SK-N-SH treated with all-trans-retinoic acid at 6 μM for 48 hours (cell line): ENCODE results near the gene LRMDA.

Experiments
- ATAC-seq: fragments of 200-7000 bp; cut with Tn5 transposase; 3 replicates; pipeline ENCODE4 v1.9.1; 2020; ENCODE audit warnings: mild to moderate bottlenecking, moderate library complexity
- ARNTL ChIP-seq: fragments of 450-650 bp; formaldehyde crosslinking; IDR thresholded peaks from 2 replicates; pipeline ENCODE4 v1.5.0; 2020; ENCODE audit warnings: low read depth, mild to moderate bottlenecking, moderate library complexity, borderline replicate concordance
- BACH2 ChIP-seq: fragments of 250-450 bp; sonication (Bioruptor Pico); IDR thresholded peaks from 2 replicates; pipeline ENCODE4 v1.9.0; 2021; ENCODE audit warnings: mild to moderate bottlenecking, borderline replicate concordance
- CSRNP3 ChIP-seq: fragments of 250-450 bp; sonication (Bioruptor Pico); IDR thresholded peaks from 2 replicates; pipeline ENCODE4 v1.5.1; 2021; ENCODE audit warnings: mild to moderate bottlenecking, moderate library complexity
- ESRRG ChIP-seq: fragments of 250-450 bp; sonication (Bioruptor Pico); IDR thresholded peaks from 2 replicates; pipeline ENCODE4 v1.6.1; 2021; ENCODE audit warnings: mild to moderate bottlenecking
- GLIS3 ChIP-seq: fragments of 250-450 bp; sonication (Bioruptor Pico); IDR thresholded peaks from 2 replicates; pipeline ENCODE4 v1.5.0; 2020; ENCODE audit warnings: mild to moderate bottlenecking, moderate library complexity
- ISL1 ChIP-seq: fragments of 250-450 bp; sonication (Bioruptor Pico); IDR thresholded peaks from 2 replicates; pipeline ENCODE4 v2.1.2; 2022; ENCODE audit warnings: mild to moderate bottlenecking, moderate library complexity
- OSR1 ChIP-seq: fragments of 250-450 bp; sonication (Bioruptor Pico); IDR thresholded peaks from 2 replicates; pipeline ENCODE4 v1.8.0; 2022; ENCODE audit warnings: moderate library complexity, mild to moderate bottlenecking, inconsistent platforms
- POU6F1 ChIP-seq: fragments of 250-450 bp; sonication (Bioruptor Pico); IDR thresholded peaks from 2 replicates; pipeline ENCODE4 v1.8.0; 2021; ENCODE audit warnings: low read depth, mild to moderate bottlenecking, moderate library complexity, borderline replicate concordance
- PPARA ChIP-seq: fragments of 250-450 bp; sonication (Bioruptor Pico); IDR thresholded peaks from 2 replicates; pipeline ENCODE4 v1.5.0; 2020; ENCODE audit warnings: mild to moderate bottlenecking, borderline replicate concordance
- RARB ChIP-seq: fragments of 250-450 bp; sonication (Bioruptor Pico); IDR thresholded peaks from 2 replicates; pipeline ENCODE4 v1.8.0; 2021; ENCODE audit warnings: mild to moderate bottlenecking, moderate library complexity
- SNAI2 ChIP-seq: fragments of 250-450 bp; sonication (Bioruptor Pico); IDR thresholded peaks from 2 replicates; pipeline ENCODE4 v1.5.0; 2020; ENCODE audit warnings: mild to moderate bottlenecking, moderate library complexity
- TOX ChIP-seq: fragments of 250-450 bp; sonication (Bioruptor Pico); IDR thresholded peaks from 2 replicates; pipeline ENCODE4 v1.8.0; 2021; ENCODE audit warnings: mild to moderate bottlenecking, moderate library complexity, borderline replicate concordance
- ZC3H10 ChIP-seq: fragments of 250-450 bp; sonication (Bioruptor Pico); IDR thresholded peaks from 2 replicates; pipeline ENCODE4 v1.5.1; 2021; ENCODE audit warnings: mild to moderate bottlenecking, moderate library complexity
- ZFP3 ChIP-seq: fragments of 250-450 bp; sonication (Bioruptor Pico); IDR thresholded peaks from 2 replicates; pipeline ENCODE4 v1.5.0; 2020; ENCODE audit warnings: mild to moderate bottlenecking, moderate library complexity
- ZFP30 ChIP-seq: fragments of 450-650 bp; formaldehyde crosslinking; IDR thresholded peaks from 2 replicates; pipeline ENCODE4 v1.5.0; 2022; ENCODE audit warnings: mild to moderate bottlenecking, moderate library complexity
- ZNF565 ChIP-seq: fragments of 450-650 bp; formaldehyde crosslinking; conservative IDR thresholded peaks from 2 replicates; pipeline ENCODE4 v1.5.0; 2020; ENCODE audit warnings: low read depth, mild to moderate bottlenecking, moderate library complexity
- ZNF70 ChIP-seq: fragments of 450-650 bp; formaldehyde crosslinking; IDR thresholded peaks from 2 replicates; pipeline ENCODE4 v1.5.0; 2020; ENCODE audit warnings: mild to moderate bottlenecking, moderate library complexity
- ZNF8 ChIP-seq: fragments of 450-650 bp; formaldehyde crosslinking; IDR thresholded peaks from 2 replicates; pipeline ENCODE4 v1.5.0; 2020; ENCODE audit warnings: mild to moderate bottlenecking, moderate library complexity
- TF ChIP-seq, protein P1 (sequence below): fragments of 250-450 bp; sonication (Bioruptor Pico); IDR thresholded peaks from 2 replicates; pipeline ENCODE4 v1.8.0; 2020; ENCODE audit warnings: mild to moderate bottlenecking, moderate library complexity, borderline replicate concordance
- TF ChIP-seq, protein P2 (sequence below): fragments of 250-450 bp; sonication (Bioruptor Pico); IDR thresholded peaks from 2 replicates; pipeline ENCODE4 v1.5.1; 2020; ENCODE audit warnings: low read depth, mild to moderate bottlenecking, moderate library complexity

The LRMDA gene

GRCh38 chr10:75682649-75683557 is 251.5 kb downstream of the LRMDA start:
- no peak for ATAC-seq
- no peak for TF ChIP-seq GLIS3 (CRISPR knock-in tag)
- no peak for TF ChIP-seq POU6F1 (CRISPR knock-in tag)
- TF ChIP-seq, protein P1, sequence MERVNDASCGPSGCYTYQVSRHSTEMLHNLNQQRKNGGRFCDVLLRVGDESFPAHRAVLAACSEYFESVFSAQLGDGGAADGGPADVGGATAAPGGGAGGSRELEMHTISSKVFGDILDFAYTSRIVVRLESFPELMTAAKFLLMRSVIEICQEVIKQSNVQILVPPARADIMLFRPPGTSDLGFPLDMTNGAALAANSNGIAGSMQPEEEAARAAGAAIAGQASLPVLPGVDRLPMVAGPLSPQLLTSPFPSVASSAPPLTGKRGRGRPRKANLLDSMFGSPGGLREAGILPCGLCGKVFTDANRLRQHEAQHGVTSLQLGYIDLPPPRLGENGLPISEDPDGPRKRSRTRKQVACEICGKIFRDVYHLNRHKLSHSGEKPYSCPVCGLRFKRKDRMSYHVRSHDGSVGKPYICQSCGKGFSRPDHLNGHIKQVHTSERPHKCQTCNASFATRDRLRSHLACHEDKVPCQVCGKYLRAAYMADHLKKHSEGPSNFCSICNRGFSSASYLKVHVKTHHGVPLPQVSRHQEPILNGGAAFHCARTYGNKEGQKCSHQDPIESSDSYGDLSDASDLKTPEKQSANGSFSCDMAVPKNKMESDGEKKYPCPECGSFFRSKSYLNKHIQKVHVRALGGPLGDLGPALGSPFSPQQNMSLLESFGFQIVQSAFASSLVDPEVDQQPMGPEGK (CRISPR knock-in tag): no peak
- no peak for TF ChIP-seq TOX
- TF ChIP-seq, all 23 proteins: peak for 0

DNA sequence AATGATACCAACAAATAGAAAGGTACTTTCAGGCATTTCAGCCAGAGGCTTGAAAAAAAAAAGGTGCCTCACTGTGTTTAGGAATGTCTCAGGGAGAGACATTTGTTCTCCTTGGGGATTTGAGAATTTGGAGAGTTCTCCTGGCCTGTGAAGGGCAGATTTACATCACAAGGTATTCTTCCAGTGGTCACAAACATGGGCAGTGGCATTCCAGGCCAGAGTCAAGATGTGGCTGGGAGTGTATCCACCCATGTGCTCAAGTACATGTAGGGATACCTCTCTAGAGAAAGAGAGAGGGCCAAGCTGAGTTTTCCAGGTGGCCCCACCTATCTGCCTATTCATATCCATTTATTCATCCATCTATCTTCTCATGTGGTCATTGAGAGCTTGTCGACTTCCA is 253.8 kb downstream of the LRMDA start:
- ATAC-seq: no peak
- TF ChIP-seq TOX: no peak
- no peak for TF ChIP-seq ZFP3 (CRISPR knock-in tag)
- no peak for TF ChIP-seq ZFP30 (CRISPR knock-in tag)
- no peak for TF ChIP-seq ISL1 (CRISPR knock-in tag)
- TF ChIP-seq POU6F1 (CRISPR knock-in tag): no peak
- TF ChIP-seq RARB: no peak
- TF ChIP-seq ESRRG: no peak
- TF ChIP-seq ARNTL (CRISPR knock-in tag): no peak
- TF ChIP-seq ZNF70: no peak
- TF ChIP-seq PPARA: no peak
- no peak for TF ChIP-seq OSR1

DNA sequence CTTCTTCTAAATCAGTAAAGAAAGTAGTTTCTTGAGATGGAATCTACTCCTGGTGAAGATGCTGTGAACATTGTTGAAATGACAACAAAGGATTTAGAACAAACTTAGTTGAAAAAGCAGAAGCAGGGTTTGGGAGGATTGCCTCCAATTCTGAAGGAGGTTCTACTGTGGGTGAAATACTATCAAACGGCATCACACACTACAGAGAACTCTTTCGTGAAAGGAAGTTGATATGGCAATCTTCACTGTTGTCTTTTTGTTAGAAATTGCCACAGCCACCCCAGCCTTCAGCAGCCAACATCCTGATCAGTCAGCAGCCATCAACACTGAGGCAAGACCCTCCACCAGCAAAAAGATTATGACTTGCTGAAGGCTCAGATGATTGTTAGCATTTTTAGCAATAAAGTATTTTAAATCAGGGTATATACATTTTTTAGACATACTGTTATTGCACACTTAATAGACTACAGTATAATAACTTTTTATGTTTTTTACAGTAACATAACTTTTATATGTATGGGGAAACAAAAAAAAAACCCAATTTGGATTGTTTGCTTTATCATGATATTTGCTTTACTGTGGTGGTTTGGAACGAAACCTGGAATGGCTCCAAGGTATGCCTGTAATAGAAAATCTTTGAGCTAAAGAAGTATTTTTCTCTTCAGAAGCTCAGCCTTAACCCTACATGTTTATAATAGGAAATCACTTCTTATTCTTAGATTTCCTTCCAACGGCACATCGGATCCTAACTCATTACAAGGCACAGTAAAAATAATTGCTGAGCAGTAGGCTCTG is 257.3 kb downstream of the LRMDA start:
- TF ChIP-seq ZC3H10 (CRISPR knock-in tag) (no peak), ARNTL (CRISPR knock-in tag) (no peak), ZNF8 (CRISPR knock-in tag) (no peak), ZFP30 (CRISPR knock-in tag) (no peak), CSRNP3 (CRISPR knock-in tag) (no peak)
- no peak for ATAC-seq

DNA sequence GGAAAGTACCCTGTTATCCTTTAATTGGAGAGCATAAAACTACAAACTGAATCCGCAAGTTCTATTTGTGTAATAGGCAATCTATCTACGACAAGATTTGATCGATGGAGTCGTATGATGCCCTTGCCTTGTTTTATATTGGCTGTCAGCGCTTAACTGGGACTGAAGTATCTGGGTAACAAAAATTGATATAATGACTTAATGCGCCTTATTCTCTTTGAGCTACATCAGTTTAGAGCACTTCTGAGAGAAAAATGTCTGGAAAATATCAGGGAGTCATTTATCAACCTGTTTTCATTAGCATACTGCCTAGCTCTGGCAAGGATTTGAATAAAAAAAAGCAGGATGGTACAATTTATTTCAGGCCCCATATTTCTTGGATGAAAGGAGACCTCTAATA is 262.1 kb downstream of the LRMDA start:
- no peak for ATAC-seq
- TF ChIP-seq ZNF70 (no peak), ISL1 (CRISPR knock-in tag) (0 out of 2 replicates have a peak, but pooled peaks have one; percentile 23)

GRCh38 chr10:75694269-75694668 is 262.8 kb downstream of the LRMDA start:
- no peak for ATAC-seq
- TF ChIP-seq BACH2 (CRISPR knock-in tag) (no peak), RARB (no peak), SNAI2 (no peak), PPARA (no peak), ISL1 (CRISPR knock-in tag) (no peak), ZFP30 (CRISPR knock-in tag) (no peak), ZC3H10 (CRISPR knock-in tag) (no peak), CSRNP3 (CRISPR knock-in tag) (no peak), ZNF565 (CRISPR knock-in tag) (no peak)
- TF ChIP-seq, protein P2, sequence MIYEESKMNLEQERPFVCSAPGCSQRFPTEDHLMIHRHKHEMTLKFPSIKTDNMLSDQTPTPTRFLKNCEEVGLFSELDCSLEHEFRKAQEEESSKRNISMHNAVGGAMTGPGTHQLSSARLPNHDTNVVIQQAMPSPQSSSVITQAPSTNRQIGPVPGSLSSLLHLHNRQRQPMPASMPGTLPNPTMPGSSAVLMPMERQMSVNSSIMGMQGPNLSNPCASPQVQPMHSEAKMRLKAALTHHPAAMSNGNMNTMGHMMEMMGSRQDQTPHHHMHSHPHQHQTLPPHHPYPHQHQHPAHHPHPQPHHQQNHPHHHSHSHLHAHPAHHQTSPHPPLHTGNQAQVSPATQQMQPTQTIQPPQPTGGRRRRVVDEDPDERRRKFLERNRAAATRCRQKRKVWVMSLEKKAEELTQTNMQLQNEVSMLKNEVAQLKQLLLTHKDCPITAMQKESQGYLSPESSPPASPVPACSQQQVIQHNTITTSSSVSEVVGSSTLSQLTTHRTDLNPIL: no peak
- TF ChIP-seq, protein P1 (CRISPR knock-in tag): no peak
